Lower leg skin (tissue), 4 donors: ENCODE data around the gene GFM2. TPM values are rescaled to one million over a fixed set of nuclear protein-coding genes. Genes with fewer than 3 reads are reported as not detected.
"Not testable (repeated sequence)": the region's sequence is repeated elsewhere in the genome, so short reads cannot be mapped to it uniquely, and the experiment has no call there.

Experiments used
- DNase-seq, 2 donors: peaks; one replicate each; pipeline ENCODE4 v3.0.0-alpha.2; 2019; ENCODE audit warnings: low spot score in 2 of 2
- H3K4me3 ChIP-seq: fragments of 200-600 bp; sonication (generic); 2 replicates; pipeline ENCODE4 v1.5.1; 2017; ENCODE audit warnings: mild to moderate bottlenecking, low read depth; ENCODE audit not compliant: poor library complexity, severe bottlenecking
- CTCF ChIP-seq, 3 donors: fragments of 450-650 bp; IDR thresholded peaks; one replicate each; pipeline ENCODE4 v1.5.1; 2016; ENCODE audit warnings: antibody characterized with exemption in 3 of 3, mild to moderate bottlenecking in 3 of 3, moderate library complexity in 2 of 3
- POLR2A ChIP-seq, 2 donors: fragments of 450-650 bp; IDR thresholded peaks; one replicate each; pipeline ENCODE4 v1.6.1; 2016 to 2017; ENCODE audit warnings: antibody characterized with exemption in 2 of 2, mild to moderate bottlenecking in 1 of 2, moderate library complexity in 1 of 2
- WGBS, 2 donors: methylation state at CpG; one replicate each; pipeline ENCODE4 v1.1.5; 2018; 5-methylcytosine and 5-hydroxymethylcytosine counted together
- intact Hi-C: fragments of 100-400 bp; cut with DNase I; formaldehyde crosslinking; loops from one replicate; pipeline ENCODE4 v1.15.0; 2023; ENCODE audit warnings: low total_unique reads
- total RNA-seq, 4 donors: library from RNA; depleted of rRNA; stranded (reverse); fragments of >200 nt; gene quantifications; one replicate each; pipeline ENCODE4 v1.1.0, GENCODE V29; 2016

GFM2 gene
- total RNA-seq, 4 donors from 2014 or later, result 16.7 to 19.9 (median 19.6) TPM

DNA sequence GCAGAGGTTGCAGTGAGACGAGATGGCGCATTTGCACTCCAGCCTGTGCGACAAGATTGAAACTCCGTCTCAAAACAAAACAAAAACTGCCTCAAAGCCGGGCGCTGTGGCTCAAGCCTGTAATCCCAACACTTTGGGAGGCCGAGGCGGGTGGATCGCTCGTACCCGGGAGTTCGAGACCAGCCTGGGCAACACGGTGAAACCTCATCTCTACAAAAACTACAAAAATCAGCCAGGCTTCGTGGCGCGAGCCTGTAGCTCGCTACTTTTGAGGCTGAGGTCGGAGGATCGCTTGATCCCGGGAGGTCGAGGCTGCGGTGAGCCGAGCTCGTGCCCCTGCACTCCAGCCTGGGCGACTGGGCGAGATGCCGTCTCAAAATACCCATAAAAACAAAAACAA is 988 bp downstream of the GFM2 start:
- peak overlapping the region; percentile 97 for H3K4me3 ChIP-seq
- 64 to 72% methylated on average over 27 of the region's 27 CpGs for WGBS, 2 donors
- TF ChIP-seq CTCF (IDR thresholded peaks at IDR 0.05) (no peak), POLR2A (IDR thresholded peaks at IDR 0.05) (no peak)
- no peak for DNase-seq
- intact Hi-C loops, result no loop called here

- 63 to 68% methylated on average over 9 of the region's 9 CpGs for WGBS, 2 donors
- DNase-seq, result no peak
- intact Hi-C loops, result no loop called here
- no peak overlapping the region for H3K4me3 ChIP-seq
- no peak for TF ChIP-seq POLR2A (IDR thresholded peaks at IDR 0.05)
- no peak for TF ChIP-seq CTCF (IDR thresholded peaks at IDR 0.05)
These were observed 1.7 kb downstream of the GFM2 start for GRCh38 chr5:74765201-74765600.

DNA sequence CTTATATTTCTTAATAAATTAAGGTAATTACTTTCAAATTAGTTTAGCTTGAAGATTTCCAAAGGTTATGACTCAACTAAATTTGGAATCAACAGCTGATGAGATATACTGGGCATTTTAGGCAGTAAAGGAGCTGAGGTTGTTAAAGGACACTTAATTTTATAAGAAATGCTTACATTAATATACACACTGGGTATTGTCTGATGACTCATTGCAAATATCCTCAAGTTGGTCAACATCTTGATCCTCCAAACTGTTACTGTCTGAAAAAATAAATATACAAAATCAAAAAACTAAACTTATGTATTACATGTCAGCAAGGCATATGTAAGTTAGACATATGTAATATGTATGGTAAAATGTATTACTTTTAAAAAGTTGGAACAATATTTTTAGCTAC is 3.4 kb downstream of the GFM2 start:
- TF ChIP-seq CTCF (IDR thresholded peaks at IDR 0.05) (no peak), POLR2A (IDR thresholded peaks at IDR 0.05) (no peak)
- intact Hi-C loops, result no loop called here
- DNase-seq, result no peak
- no peak overlapping the region for H3K4me3 ChIP-seq

DNA sequence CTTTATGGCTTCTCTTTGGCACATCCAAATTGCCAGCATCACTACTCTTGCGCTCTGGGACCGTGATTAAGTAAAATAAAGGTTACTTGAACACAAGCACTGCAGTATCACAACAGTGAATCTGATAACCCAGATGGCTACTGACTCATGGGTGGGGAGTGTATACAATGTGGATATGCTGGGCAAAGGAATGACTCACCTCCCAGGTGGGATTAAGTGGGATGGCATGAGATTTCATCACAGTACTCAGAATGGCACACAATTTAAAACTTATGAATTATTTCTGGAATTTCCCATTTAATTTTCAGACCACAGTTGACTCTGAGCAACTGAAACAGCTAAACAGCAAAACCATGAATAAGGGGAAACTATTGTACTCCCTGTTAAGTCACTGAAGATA is 4.3 kb downstream of the GFM2 start:
- no peak for DNase-seq
- WGBS, 2 donors, result 85 to 90% methylated on average over 2 of the region's 2 CpGs
- H3K4me3 ChIP-seq, result no peak overlapping the region
- TF ChIP-seq CTCF (IDR thresholded peaks at IDR 0.05) (no peak), POLR2A (IDR thresholded peaks at IDR 0.05) (no peak)
- intact Hi-C loops, result no loop called here

- WGBS, 2 donors, result 48 to 56% methylated on average over 1 of the region's 1 CpG
- TF ChIP-seq POLR2A (IDR thresholded peaks at IDR 0.05), result no peak
- TF ChIP-seq CTCF (IDR thresholded peaks at IDR 0.05), result no peak
- no peak for DNase-seq
- intact Hi-C loops, result no loop called here
- no peak overlapping the region for H3K4me3 ChIP-seq
These were observed 5.7 kb downstream of the GFM2 start for GRCh38 chr5:74761241-74761640.

DNA sequence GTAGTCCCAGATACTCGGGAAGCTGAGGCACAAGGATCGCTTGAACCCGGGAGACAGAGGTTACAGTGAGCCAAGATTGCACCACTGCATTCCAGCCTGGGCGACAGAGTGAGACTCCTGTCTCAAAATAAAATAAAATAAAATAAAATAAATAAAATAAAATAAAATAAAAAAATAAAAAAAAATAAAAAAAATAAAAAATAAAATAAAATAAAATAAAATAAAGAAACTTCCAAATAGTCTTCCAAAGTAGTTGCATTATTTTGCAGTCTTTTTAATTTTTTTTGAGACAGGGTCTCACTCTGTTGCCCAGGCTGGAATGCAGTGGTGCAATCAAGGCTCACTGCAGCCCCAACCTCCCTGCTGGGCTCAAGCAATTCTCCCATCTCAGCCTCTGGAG is 18.2 kb downstream of the GFM2 start:
- H3K4me3 ChIP-seq, DNase-seq, intact Hi-C loops: not testable (repeated sequence)
- 97% methylated on average over 4 of the region's 4 CpGs for WGBS, 2 donors
